Measurements from ENCODE around the gene CDH10. TPM values are rescaled to one million over a fixed set of nuclear protein-coding genes. Genes with fewer than 3 reads are reported as not detected.

Gene CDH10
- total and polyA plus RNA-seq, 2 donors (not counting 1 experiment from before 2014, with no cell fraction given), result not detected

DNA sequence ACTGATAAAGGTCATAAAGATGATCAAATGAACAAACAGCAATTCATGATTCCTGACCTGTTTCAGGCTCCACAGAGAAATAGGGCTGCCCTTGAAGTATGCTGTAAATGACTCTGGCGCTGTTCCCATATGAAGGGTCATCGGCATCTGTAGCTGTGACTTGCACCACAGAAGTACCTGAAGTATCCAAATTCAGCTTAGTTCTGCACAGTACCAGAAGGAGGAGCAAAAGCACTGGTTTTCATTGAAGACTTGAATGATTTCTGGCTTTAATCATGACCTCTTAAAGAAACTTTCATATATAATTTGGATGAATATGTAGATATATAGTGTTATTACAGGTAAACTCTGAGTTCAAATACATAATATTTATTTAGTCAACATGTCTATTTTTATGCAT is 109.1 kb downstream of the CDH10 start:
- Histone ChIP-seq H3K9ac (ENCODE audit: low read length) (no peak overlapping the region), H3K4me3 (ENCODE audit: control extremely low read depth in 1 of 5, extremely low read depth in 1 of 5, insufficient read depth in 1 of 5, low read depth in 2 of 5, low read length in 4 of 5) (no peak overlapping the region), H2AFZ (ENCODE audit: insufficient read depth, low read depth, low read length, poor library complexity, severe bottlenecking) (no peak overlapping the region), H3K4me1 (ENCODE audit: control insufficient read depth in 2 of 2, insufficient read depth in 2 of 2, low read length in 2 of 2) (no peaks in the 10 kb centered on the region), H3K27me3 (replicated peaks in 1 of 4; ENCODE audit: control extremely low read depth in 1 of 4, control insufficient read depth in 3 of 4, insufficient read depth in 4 of 4, low read length in 3 of 4) (no peaks in the 10 kb centered on the region), H3K79me2 (ENCODE audit: control insufficient read depth, insufficient read depth, low read length) (no peaks in the 10 kb centered on the region), H3K27ac (ENCODE audit: low read length in 2 of 2) (no peak overlapping the region), H4K20me1 (ENCODE audit: control insufficient read depth, insufficient read depth, low read length, poor library complexity, severe bottlenecking) (no peaks in the 10 kb centered on the region), H3K36me3 (replicated peaks in 1 of 2; ENCODE audit: control extremely low read depth in 1 of 2, control insufficient read depth in 1 of 2, extremely low read depth in 1 of 2, insufficient read depth in 2 of 2, low read length in 1 of 2) (no peaks in the 10 kb centered on the region), H3K9me3 (ENCODE audit: control extremely low read depth in 1 of 3, control insufficient read depth in 2 of 3, insufficient read depth in 1 of 3, low read length in 2 of 3) (no peaks in the 10 kb centered on the region), H3K4me2 (replicated peaks; ENCODE audit: low read depth, low read length, poor library complexity, severe bottlenecking) (no peak overlapping the region)
- Mint-ChIP-seq H3K27me3 (no peaks in the 10 kb centered on the region), H3K27ac (no peak overlapping the region), H3K4me3 (no peak overlapping the region), H3K9me3 (ENCODE audit: insufficient read depth) (no peaks in the 10 kb centered on the region), H3K4me1 (no peaks in the 10 kb centered on the region)
- intact Hi-C loops (cut with micrococcal nuclease), result no loop called here
- WGBS (ENCODE audit: insufficient coverage), result 91% methylated on average over 2 of the region's 2 CpGs
- POLR2A ChIA-PET, result no interaction called here
- CTCF ChIA-PET, result no interaction called here
- DNase-seq (no peak), ATAC-seq (ENCODE audit: low read depth) (no peak)
- no peak for TF ChIP-seq EZH2 (IDR thresholded peaks at IDR 0.05; ENCODE audit: borderline replicate concordance, insufficient read depth, low read depth, low read length, poor library complexity, severe bottlenecking)

GRCh38 chr5:24530906-24531305 is 113.9 kb downstream of the CDH10 start:
- intact Hi-C loops (cut with micrococcal nuclease), result no loop called here
- H3K27me3 Mint-ChIP-seq, result no peaks in the 10 kb centered on the region

More at GRCh38 chr5:24530906-24531305, 113.9 kb downstream of the CDH10 start:
- H3K79me2 ChIP-seq (ENCODE audit: control insufficient read depth, insufficient read depth, low read length), result no peaks in the 10 kb centered on the region
- no peak overlapping the region for H3K9ac ChIP-seq (ENCODE audit: low read length)
- H3K36me3 ChIP-seq (replicated peaks in 1 of 2; ENCODE audit: control extremely low read depth in 1 of 2, control insufficient read depth in 1 of 2, extremely low read depth in 1 of 2, insufficient read depth in 2 of 2, low read length in 1 of 2), result no peaks in the 10 kb centered on the region
- no peaks in the 10 kb centered on the region for H3K4me1 ChIP-seq (ENCODE audit: control insufficient read depth in 2 of 2, insufficient read depth in 2 of 2, low read length in 2 of 2)
- no peak overlapping the region for H3K27ac ChIP-seq (ENCODE audit: low read length in 2 of 2)
- DNase-seq (no peak), ATAC-seq (ENCODE audit: low read depth) (no peak)
- WGBS (ENCODE audit: insufficient coverage), result no CpG with 5 or more reads among the region's 1 CpG
- no peak overlapping the region for H2AFZ ChIP-seq (ENCODE audit: insufficient read depth, low read depth, low read length, poor library complexity, severe bottlenecking)
- no peak overlapping the region for H3K4me3 Mint-ChIP-seq
- H3K4me2 ChIP-seq (replicated peaks; ENCODE audit: low read depth, low read length, poor library complexity, severe bottlenecking), result no peak overlapping the region
- no peak for TF ChIP-seq CTCF (IDR thresholded peaks at IDR 0.05)
- TF ChIP-seq EZH2 (IDR thresholded peaks at IDR 0.05; ENCODE audit: borderline replicate concordance, insufficient read depth, low read depth, low read length, poor library complexity, severe bottlenecking), result no peak
- CTCF ChIA-PET, result no interaction called here
- H3K9me3 ChIP-seq (ENCODE audit: control extremely low read depth in 1 of 3, control insufficient read depth in 2 of 3, insufficient read depth in 1 of 3, low read length in 2 of 3), result no peaks in the 10 kb centered on the region
- no peak overlapping the region for H3K4me3 ChIP-seq (ENCODE audit: control extremely low read depth in 1 of 5, extremely low read depth in 1 of 5, insufficient read depth in 1 of 5, low read depth in 2 of 5, low read length in 4 of 5)
- H3K27ac Mint-ChIP-seq, result no peak overlapping the region
- H4K20me1 ChIP-seq (ENCODE audit: control insufficient read depth, insufficient read depth, low read length, poor library complexity, severe bottlenecking), result no peaks in the 10 kb centered on the region
- POLR2A ChIA-PET, result no interaction called here
- H3K27me3 ChIP-seq (replicated peaks in 1 of 4; ENCODE audit: control extremely low read depth in 1 of 4, control insufficient read depth in 3 of 4, insufficient read depth in 4 of 4, low read length in 3 of 4), result no peaks in the 10 kb centered on the region
- no peaks in the 10 kb centered on the region for H3K4me1 Mint-ChIP-seq
- no peaks in the 10 kb centered on the region for H3K9me3 Mint-ChIP-seq (ENCODE audit: insufficient read depth)

Data from B cell (primary cell).